IMR-90 (cell line): ENCODE measurements around the gene CNOT10. TPM values are rescaled to one million over a fixed set of nuclear protein-coding genes. Genes with fewer than 3 reads are reported as not detected.

Experiments
- ATAC-seq: fragments of 200-7000 bp; cut with Tn5 transposase; 2 replicates; pipeline ENCODE4 v1.9.1; 2020; ENCODE audit warnings: low read depth, mild to moderate bottlenecking, moderate library complexity
- BruUV-seq: library from RNA; stranded (reverse); fragments of 400-500 nt; replicated peaks from 2 replicates; lab custom pipeline; 2021; lab: Mats Ljungman, UMichigan
- CTCF ChIA-PET: fragments of 300-600 bp; formaldehyde crosslinking; extraction: SDS; loops from one replicate; lab custom pipeline; 2021; ENCODE audit warnings: antibody characterized with exemption; lab: Yijun Ruan, JAX
- POLR2A ChIA-PET: fragments of 300-600 bp; sonication (Branson Sonifier 250); formaldehyde crosslinking; loops from one replicate; lab custom pipeline; 2022; ENCODE audit warnings: antibody characterized with exemption; ENCODE audit not compliant: unreplicated experiment; lab: Charles Lee
- DNase-seq: peaks from one replicate; pipeline ENCODE4 v3.0.0; 2013
- H2AFZ ChIP-seq: replicated peaks from 2 replicates; pipeline ENCODE3; 2013; ENCODE audit warnings: low read length, mild to moderate bottlenecking; ENCODE audit not compliant: poor library complexity
- H2AK5ac ChIP-seq: 2 replicates; pipeline ENCODE4 v1.6.1; 2013; ENCODE audit warnings: low read depth, low read length, inconsistent platforms
- H2AK9ac ChIP-seq: replicated peaks from 2 replicates; pipeline ENCODE3; 2013; ENCODE audit warnings: mild to moderate bottlenecking, low read depth, low read length, moderate library complexity; ENCODE audit not compliant: poor library complexity
- H2BK120ac ChIP-seq: 2 replicates; pipeline ENCODE4 v1.6.1; 2013; ENCODE audit warnings: low read depth, low read length, inconsistent platforms
- H2BK15ac ChIP-seq: 3 replicates; pipeline ENCODE4 v1.6.1; 2013; ENCODE audit warnings: low read depth, low read length, inconsistent platforms
- H2BK20ac ChIP-seq: 2 replicates; pipeline ENCODE4 v1.6.1; 2013; ENCODE audit warnings: low read depth, mild to moderate bottlenecking, inconsistent platforms, low read length, moderate library complexity
- H2BK5ac ChIP-seq: 2 replicates; pipeline ENCODE4 v1.6.1; 2013; ENCODE audit warnings: mild to moderate bottlenecking, low read depth, low read length, inconsistent platforms; ENCODE audit not compliant: poor library complexity, severe bottlenecking
- H3K14ac ChIP-seq: replicated peaks from 2 replicates; pipeline ENCODE4 v1.6.1; 2013; ENCODE audit warnings: low read depth, low read length, inconsistent platforms
- H3K18ac ChIP-seq: 2 replicates; pipeline ENCODE4 v1.6.1; 2013; ENCODE audit warnings: low read depth, low read length, control low read depth
- H3K23ac ChIP-seq: 2 replicates; pipeline ENCODE4 v1.6.1; 2013; ENCODE audit warnings: low read depth, low read length, inconsistent platforms
- H3K27ac ChIP-seq: 2 replicates; pipeline ENCODE4 v1.5.1; 2013; ENCODE audit warnings: mild to moderate bottlenecking, control low read depth, low read length; ENCODE audit not compliant: insufficient read depth
- H3K27me3 ChIP-seq: 2 replicates; pipeline ENCODE4 v1.6.1; 2013; ENCODE audit warnings: low read length; ENCODE audit not compliant: control insufficient read depth, insufficient read depth
- H3K36me3 ChIP-seq: 2 replicates; pipeline ENCODE4 v1.6.1; 2013; ENCODE audit warnings: low read length, mixed read lengths; ENCODE audit not compliant: control insufficient read depth, insufficient read depth
- H3K4ac ChIP-seq: 2 replicates; pipeline ENCODE4 v1.6.1; 2013; ENCODE audit warnings: low read depth, low read length, inconsistent platforms
- H3K4me1 ChIP-seq: 2 replicates; pipeline ENCODE4 v1.6.1; 2013; ENCODE audit warnings: low read length, mixed read lengths; ENCODE audit not compliant: control insufficient read depth, insufficient read depth
- H3K4me2 ChIP-seq: 2 replicates; pipeline ENCODE4 v1.6.1; 2013; ENCODE audit warnings: low read depth, mild to moderate bottlenecking, control low read depth, low read length, moderate library complexity
- H3K4me3 ChIP-seq: 2 replicates; pipeline ENCODE4 v1.5.1; 2013; ENCODE audit warnings: low read depth, mild to moderate bottlenecking, control low read depth, low read length, moderate library complexity; ENCODE audit not compliant: insufficient read depth
- H3K56ac ChIP-seq: 2 replicates; pipeline ENCODE4 v1.6.1; 2013; ENCODE audit warnings: low read length, inconsistent platforms; ENCODE audit not compliant: insufficient read depth; ENCODE audit errors: extremely low read depth
- H3K79me1 ChIP-seq, 2 experiments: 2 replicates each; pipeline ENCODE4 v1.6.1; 2013; ENCODE audit warnings: low read length in 2 of 2, inconsistent platforms in 1 of 2, low read depth in 1 of 2
- H3K9ac ChIP-seq: 2 replicates; pipeline ENCODE4 v1.6.1; 2013; ENCODE audit warnings: low read depth, low read length, control low read depth
- H3K9me1 ChIP-seq: 2 replicates; pipeline ENCODE4 v1.6.1; 2013; ENCODE audit warnings: low read length, inconsistent platforms; ENCODE audit not compliant: insufficient read depth
- H3K9me3 ChIP-seq: 2 replicates; pipeline ENCODE4 v1.6.1; 2013; ENCODE audit warnings: low read length; ENCODE audit not compliant: control insufficient read depth, insufficient read depth
- H4K20me1 ChIP-seq: 2 replicates; pipeline ENCODE4 v1.6.1; 2013; ENCODE audit warnings: low read length, inconsistent platforms; ENCODE audit not compliant: insufficient read depth
- H4K5ac ChIP-seq: 2 replicates; pipeline ENCODE4 v1.6.1; 2013; ENCODE audit warnings: mild to moderate bottlenecking, low read depth, low read length, control low read depth
- H4K8ac ChIP-seq, 2 experiments: 2 replicates each; pipeline ENCODE4 v1.6.1; 2013; ENCODE audit warnings: low read depth in 2 of 2, low read length in 2 of 2, control low read depth in 1 of 2, inconsistent platforms in 1 of 2
- H4K91ac ChIP-seq: 2 replicates; pipeline ENCODE4 v1.6.1; 2013; ENCODE audit warnings: low read depth, low read length, inconsistent platforms; ENCODE audit not compliant: insufficient read depth
- BHLHE40 ChIP-seq: fragments of 150-350 bp; IDR thresholded peaks from 2 replicates; pipeline ENCODE4 v1.6.1; 2016; ENCODE audit warnings: mild to moderate bottlenecking, low read depth, low read length
- ELK1 ChIP-seq: fragments of 150-350 bp; IDR thresholded peaks from 2 replicates; pipeline ENCODE4 v1.6.1; 2016; ENCODE audit warnings: low read depth, mild to moderate bottlenecking, low read length, moderate library complexity, borderline replicate concordance
- MAFK ChIP-seq: IDR thresholded peaks from 2 replicates; pipeline ENCODE4 v1.6.1; 2012; ENCODE audit warnings: low read depth, low read length, improper control_type of control experiment
- MXI1 ChIP-seq: IDR thresholded peaks from 2 replicates; pipeline ENCODE4 v1.6.1; 2012; ENCODE audit warnings: low read depth, mild to moderate bottlenecking, low read length, moderate library complexity, borderline replicate concordance
- NFE2L2 ChIP-seq: fragments of 150-350 bp; IDR thresholded peaks from 2 replicates; pipeline ENCODE4 v1.6.1; 2016; ENCODE audit warnings: low read depth, mild to moderate bottlenecking, low read length
- RAD21 ChIP-seq: IDR thresholded peaks from 2 replicates; pipeline ENCODE4 v1.6.1; 2012; ENCODE audit warnings: low read length, improper control_type of control experiment
- RCOR1 ChIP-seq: IDR thresholded peaks from 2 replicates; pipeline ENCODE4 v1.6.1; 2012; ENCODE audit warnings: mild to moderate bottlenecking, low read length, improper control_type of control experiment; ENCODE audit not compliant: insufficient replicate concordance
- RFX5 ChIP-seq: IDR thresholded peaks from 2 replicates; pipeline ENCODE4 v1.8.0; 2012; ENCODE audit warnings: low read depth, mild to moderate bottlenecking, low read length, moderate library complexity
- dilution Hi-C: fragments of 300-500 bp; cut with HindIII; formaldehyde crosslinking; loops from one replicate; pipeline ENCODE4 v1.14.3; 2018; ENCODE audit warnings: low sequenced_read_pairs; ENCODE audit not compliant: unreplicated experiment
- in situ Hi-C: fragments of 300-500 bp; cut with MboI; formaldehyde crosslinking; loops from 3 replicates; pipeline ENCODE4 v1.14.3; 2019; ENCODE audit warnings: low sequenced_read_pairs, inconsistent platforms, mixed read lengths
- intact Hi-C: fragments of 100-400 bp; cut with micrococcal nuclease; formaldehyde crosslinking; loops from 2 replicates; pipeline ENCODE4 v1.10.0; 2022
- polyA plus RNA-seq, 3 experiments: library from polyadenylated mRNA; depleted of rRNA; stranded (reverse); fragments of >200 nt; gene quantifications; 2 replicates each; pipeline ENCODE4 v1.2.3, GENCODE V29; 2012; ENCODE audit warnings: low replicate concordance in 1 of 3
- total RNA-seq: library from RNA; depleted of rRNA; stranded (reverse); fragments of >200 nt; gene quantifications from 2 replicates; pipeline ENCODE4 v1.2.3, GENCODE V29; 2012
- TF ChIP-seq, protein P1 (sequence below): conservative IDR thresholded peaks from 2 replicates; pipeline ENCODE4 v1.5.1; 2012; ENCODE audit warnings: mild to moderate bottlenecking, low read depth, low read length, improper control_type of control experiment
- TF ChIP-seq, protein P2 (sequence below): fragments of 150-350 bp; IDR thresholded peaks from 2 replicates; pipeline ENCODE4 v1.6.1; 2017; ENCODE audit warnings: mild to moderate bottlenecking, antibody characterized with exemption, low read length, low read depth

CNOT10 gene
- total and polyA plus RNA-seq, 2 of the 4 experiments (the other 2 are of a cell fraction), result 15.8 to 20.4 TPM

GRCh38 chr3:32662647-32663046 is 22.3 kb upstream of the CNOT10 start:
- Histone ChIP-seq H4K5ac (no peak overlapping the region), H3K9me1 (no peaks in the 10 kb centered on the region), H3K36me3 (no peaks in the 10 kb centered on the region), H3K4me1 (no peaks in the 10 kb centered on the region), H3K14ac (no peak overlapping the region), H2BK20ac (no peak overlapping the region), H3K79me1 (no peaks in the 10 kb centered on the region), H2BK15ac (no peak overlapping the region), H4K20me1 (no peaks in the 10 kb centered on the region), H3K27me3 (peaks cover 1% of the 10 kb centered on the region), H3K27ac (no peak overlapping the region), H2AK5ac (no peak overlapping the region), H4K91ac (no peak overlapping the region), H2BK5ac (no peak overlapping the region), H2AFZ (no peak overlapping the region), H2BK120ac (no peak overlapping the region), H3K4me2 (no peak overlapping the region), H3K56ac (no peak overlapping the region), H3K4me3 (no peak overlapping the region), H3K18ac (no peak overlapping the region), H4K8ac (no peak overlapping the region), H3K9me3 (no peaks in the 10 kb centered on the region), H2AK9ac (no peak overlapping the region), H3K9ac (no peak overlapping the region), H3K4ac (no peak overlapping the region), H3K23ac (no peak overlapping the region)
- no TSS peak for BruUV-seq
- in situ Hi-C loops, result loop anchor here (25.0 kb wide), 2 partner anchors 275 to 375 kb away; partner anchors contain the start of gene CMTM7
- POLR2A ChIA-PET, result no interaction called here
- ATAC-seq (no peak), DNase-seq (no peak)
- CTCF ChIA-PET, result no interaction called here
- dilution Hi-C loops, result no loop called here
- intact Hi-C loops, result loop anchor here (5.0 kb wide), 1 partner anchor 485 kb away; no protein-coding TSS in a partner anchor
- TF ChIP-seq RCOR1 (no peak), NFE2L2 (no peak), MAFK (no peak), ELK1 (no peak), MXI1 (no peak), RFX5 (no peak), BHLHE40 (no peak), RAD21 (no peak)
- TF ChIP-seq, protein P1, sequence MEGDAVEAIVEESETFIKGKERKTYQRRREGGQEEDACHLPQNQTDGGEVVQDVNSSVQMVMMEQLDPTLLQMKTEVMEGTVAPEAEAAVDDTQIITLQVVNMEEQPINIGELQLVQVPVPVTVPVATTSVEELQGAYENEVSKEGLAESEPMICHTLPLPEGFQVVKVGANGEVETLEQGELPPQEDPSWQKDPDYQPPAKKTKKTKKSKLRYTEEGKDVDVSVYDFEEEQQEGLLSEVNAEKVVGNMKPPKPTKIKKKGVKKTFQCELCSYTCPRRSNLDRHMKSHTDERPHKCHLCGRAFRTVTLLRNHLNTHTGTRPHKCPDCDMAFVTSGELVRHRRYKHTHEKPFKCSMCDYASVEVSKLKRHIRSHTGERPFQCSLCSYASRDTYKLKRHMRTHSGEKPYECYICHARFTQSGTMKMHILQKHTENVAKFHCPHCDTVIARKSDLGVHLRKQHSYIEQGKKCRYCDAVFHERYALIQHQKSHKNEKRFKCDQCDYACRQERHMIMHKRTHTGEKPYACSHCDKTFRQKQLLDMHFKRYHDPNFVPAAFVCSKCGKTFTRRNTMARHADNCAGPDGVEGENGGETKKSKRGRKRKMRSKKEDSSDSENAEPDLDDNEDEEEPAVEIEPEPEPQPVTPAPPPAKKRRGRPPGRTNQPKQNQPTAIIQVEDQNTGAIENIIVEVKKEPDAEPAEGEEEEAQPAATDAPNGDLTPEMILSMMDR, result no peak
- TF ChIP-seq, protein P2, sequence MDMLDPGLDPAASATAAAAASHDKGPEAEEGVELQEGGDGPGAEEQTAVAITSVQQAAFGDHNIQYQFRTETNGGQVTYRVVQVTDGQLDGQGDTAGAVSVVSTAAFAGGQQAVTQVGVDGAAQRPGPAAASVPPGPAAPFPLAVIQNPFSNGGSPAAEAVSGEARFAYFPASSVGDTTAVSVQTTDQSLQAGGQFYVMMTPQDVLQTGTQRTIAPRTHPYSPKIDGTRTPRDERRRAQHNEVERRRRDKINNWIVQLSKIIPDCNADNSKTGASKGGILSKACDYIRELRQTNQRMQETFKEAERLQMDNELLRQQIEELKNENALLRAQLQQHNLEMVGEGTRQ, result no peak
